Mesenchymal stem cell (in vitro differentiated cells and primary cell): Measurements from ENCODE around the gene TIGAR.

Source experiments
- DNase-seq: peaks from one replicate; pipeline ENCODE4 v3.0.0-alpha.2; 2013
- H2AFZ ChIP-seq: one replicate; pipeline ENCODE4 v1.6.1; 2013; ENCODE audit warnings: low read depth, mild to moderate bottlenecking, control low read depth, inconsistent platforms, low read length, moderate library complexity
- H2AK5ac ChIP-seq: 2 replicates; pipeline ENCODE4 v1.6.1; 2013; ENCODE audit warnings: low read length, moderate library complexity, mild to moderate bottlenecking, inconsistent platforms; ENCODE audit not compliant: severe bottlenecking
- H2BK120ac ChIP-seq: one replicate; pipeline ENCODE4 v1.6.1; 2013; ENCODE audit warnings: low read depth, mild to moderate bottlenecking, inconsistent platforms, low read length, moderate library complexity
- H2BK12ac ChIP-seq, 2 experiments: one replicate each; pipeline ENCODE4 v1.6.1; 2013; ENCODE audit warnings: inconsistent platforms in 2 of 2, low read length in 2 of 2, mild to moderate bottlenecking in 2 of 2, moderate library complexity in 2 of 2, control low read depth in 1 of 2
- H2BK15ac ChIP-seq: one replicate; pipeline ENCODE4 v1.6.1; 2013; ENCODE audit warnings: mild to moderate bottlenecking, low read depth, inconsistent platforms; ENCODE audit not compliant: poor library complexity, severe bottlenecking
- H2BK5ac ChIP-seq: 2 replicates; pipeline ENCODE4 v1.6.1; 2013; ENCODE audit warnings: low read depth, mild to moderate bottlenecking, low read length, control low read depth, inconsistent platforms; ENCODE audit not compliant: poor library complexity, severe bottlenecking
- H3K14ac ChIP-seq, 2 experiments: one replicate each; pipeline ENCODE4 v1.6.1; 2013; ENCODE audit warnings: inconsistent platforms in 2 of 2, low read length in 2 of 2, control low read depth in 1 of 2, mild to moderate bottlenecking in 1 of 2, moderate library complexity in 1 of 2
- H3K18ac ChIP-seq, 2 experiments: one replicate each; pipeline ENCODE4 v1.6.1; 2013; ENCODE audit warnings: inconsistent platforms in 2 of 2, low read length in 2 of 2, control low read depth in 1 of 2, low read depth in 1 of 2, mild to moderate bottlenecking in 1 of 2
- H3K23ac ChIP-seq, 2 experiments: one replicate each; pipeline ENCODE4 v1.6.1; 2013; ENCODE audit warnings: inconsistent platforms in 2 of 2, low read length in 2 of 2, mild to moderate bottlenecking in 2 of 2, moderate library complexity in 2 of 2, control low read depth in 1 of 2
- H3K27ac ChIP-seq: 2 replicates; pipeline ENCODE4 v1.5.1; 2013; ENCODE audit warnings: mild to moderate bottlenecking, moderate library complexity, low read length, control low read depth, inconsistent platforms; ENCODE audit not compliant: poor library complexity, severe bottlenecking
- H3K27me3 ChIP-seq, 2 experiments: 2 replicates each; pipeline versions ENCODE4 v1.6.1 to v1.7.0; 2013; ENCODE audit warnings: low read length in 2 of 2, mild to moderate bottlenecking in 2 of 2, moderate library complexity in 2 of 2, control low read depth in 1 of 2, inconsistent platforms in 1 of 2; ENCODE audit not compliant: control insufficient read depth in 1 of 2, insufficient read depth in 1 of 2
- H3K36me3 ChIP-seq, 2 experiments: 2 replicates each; pipeline versions ENCODE4 v1.6.1 to v1.7.0; 2013; ENCODE audit warnings: low read length in 2 of 2, control low read depth in 1 of 2, inconsistent platforms in 1 of 2, low read depth in 1 of 2, mild to moderate bottlenecking in 1 of 2; ENCODE audit not compliant: insufficient read depth in 2 of 2, control insufficient read depth in 1 of 2
- H3K4ac ChIP-seq, 2 experiments: one replicate each; pipeline ENCODE4 v1.6.1; 2013; ENCODE audit warnings: inconsistent platforms in 2 of 2, low read length in 2 of 2, mild to moderate bottlenecking in 2 of 2, moderate library complexity in 2 of 2, control low read depth in 1 of 2, low read depth in 1 of 2
- H3K4me1 ChIP-seq: 2 replicates; pipeline ENCODE4 v1.6.1; 2013; ENCODE audit warnings: low read depth, low read length, control low read depth; ENCODE audit not compliant: control insufficient read depth, insufficient read depth
- H3K4me2 ChIP-seq: 2 replicates; pipeline ENCODE4 v1.6.1; 2013; ENCODE audit warnings: low read length, mild to moderate bottlenecking, inconsistent platforms; ENCODE audit not compliant: poor library complexity, severe bottlenecking
- H3K4me3 ChIP-seq, 2 experiments: 2 replicates each; pipeline versions ENCODE4 v1.5.1 to v1.7.0; 2013; ENCODE audit warnings: low read length in 2 of 2, mild to moderate bottlenecking in 2 of 2, control low read depth in 1 of 2, low read depth in 1 of 2; ENCODE audit not compliant: insufficient read depth in 1 of 2
- H3K79me1 ChIP-seq: replicated peaks from 2 replicates; pipeline ENCODE4 v1.6.1; 2013; ENCODE audit warnings: mild to moderate bottlenecking, control low read depth, low read length, inconsistent platforms; ENCODE audit not compliant: poor library complexity, severe bottlenecking
- H3K9ac ChIP-seq: 2 replicates; pipeline ENCODE4 v1.7.0; 2013; ENCODE audit warnings: mild to moderate bottlenecking, low read length, moderate library complexity
- H3K9me3 ChIP-seq: 2 replicates; pipeline ENCODE4 v1.7.0; 2013; ENCODE audit warnings: mild to moderate bottlenecking, low read length; ENCODE audit not compliant: control insufficient read depth
- H4K8ac ChIP-seq: one replicate; pipeline ENCODE4 v1.6.1; 2013; ENCODE audit warnings: inconsistent platforms, mild to moderate bottlenecking, low read length, moderate library complexity
- H4K91ac ChIP-seq: one replicate; pipeline ENCODE4 v1.6.1; 2013; ENCODE audit warnings: mild to moderate bottlenecking, low read length, inconsistent platforms
- WGBS: methylation state at CpG from one replicate; pipeline ENCODE4 v1.1.7; 2013; ENCODE audit warnings: mixed read lengths; 5-methylcytosine and 5-hydroxymethylcytosine counted together

TIGAR gene

GRCh38 chr12:4372653-4373052, 51.6 kb downstream of the TIGAR start:
- 74% methylated on average over 1 of the region's 2 CpGs for WGBS
- no peaks in the 10 kb centered on the region for H3K79me1 ChIP-seq
- H3K4ac ChIP-seq, result no peak overlapping the region
- H2BK120ac ChIP-seq, result no peak overlapping the region
- H3K9ac ChIP-seq, result no peak overlapping the region
- H3K27ac ChIP-seq, result no peak overlapping the region
- no peak overlapping the region for H2BK15ac ChIP-seq
- no peak overlapping the region for H4K8ac ChIP-seq
- no peak for DNase-seq
- no peaks in the 10 kb centered on the region for H3K9me3 ChIP-seq
- no peak overlapping the region for H3K4me3 ChIP-seq
- no peak overlapping the region for H2BK5ac ChIP-seq
- H3K23ac ChIP-seq, result no peak overlapping the region
- no peak overlapping the region for H2AFZ ChIP-seq
- H3K18ac ChIP-seq, result no peak overlapping the region
- peaks cover 4 to 6% of the 10 kb centered on the region in 2 experiments for H3K27me3 ChIP-seq
- H3K4me2 ChIP-seq, result no peak overlapping the region
- H3K4me1 ChIP-seq, result no peaks in the 10 kb centered on the region
- no peak overlapping the region for H2AK5ac ChIP-seq
- no peak overlapping the region for H3K14ac ChIP-seq
- H4K91ac ChIP-seq, result no peak overlapping the region
- no peaks in the 10 kb centered on the region for H3K36me3 ChIP-seq
- no peak overlapping the region for H2BK12ac ChIP-seq

GRCh38 chr12:4375449-4375848, 54.4 kb downstream of the TIGAR start:
- no peak overlapping the region for H3K23ac ChIP-seq
- H2BK5ac ChIP-seq, result no peak overlapping the region
- no peaks in the 10 kb centered on the region for H3K36me3 ChIP-seq
- no peak overlapping the region for H3K14ac ChIP-seq
- H3K4me2 ChIP-seq, result no peak overlapping the region
- no peak overlapping the region for H3K27ac ChIP-seq
- H2BK15ac ChIP-seq, result no peak overlapping the region
- DNase-seq, result no peak
- no peak overlapping the region for H2BK120ac ChIP-seq
- no peak overlapping the region for H2AFZ ChIP-seq
- WGBS, result 84% methylated on average over 6 of the region's 6 CpGs
- H3K79me1 ChIP-seq, result no peaks in the 10 kb centered on the region
- no peak overlapping the region for H3K4ac ChIP-seq
- H3K9ac ChIP-seq, result no peak overlapping the region
- H4K91ac ChIP-seq, result no peak overlapping the region
- no peak overlapping the region for H4K8ac ChIP-seq
- no peak overlapping the region for H3K18ac ChIP-seq
- no peak overlapping the region for H3K4me3 ChIP-seq
- H3K9me3 ChIP-seq, result no peaks in the 10 kb centered on the region
- no peak overlapping the region for H2BK12ac ChIP-seq
- peaks cover 1% of the 10 kb centered on the region for H3K4me1 ChIP-seq
- peaks cover 19 to 29% of the 10 kb centered on the region in 2 experiments for H3K27me3 ChIP-seq
- H2AK5ac ChIP-seq, result no peak overlapping the region

DNA sequence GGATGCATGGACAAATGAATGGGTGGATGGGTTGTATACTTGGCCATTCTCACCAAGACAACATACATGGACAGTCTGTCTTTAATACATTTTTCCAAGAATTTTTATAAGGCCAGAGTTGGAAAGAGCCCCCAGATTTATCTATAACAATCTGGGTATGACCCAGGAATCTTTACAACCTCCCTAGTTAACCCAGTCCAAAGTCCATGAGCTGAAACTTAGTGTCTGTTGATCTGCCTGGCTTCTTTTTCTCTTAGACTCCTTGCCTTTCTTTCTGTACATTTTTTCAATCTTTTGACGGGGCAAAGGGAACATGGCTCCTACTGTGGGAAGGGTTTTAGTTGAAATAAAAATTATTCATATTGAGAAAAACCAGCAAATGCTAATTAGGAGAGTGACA, 57.8 kb downstream of the TIGAR start:
- H4K91ac ChIP-seq, result no peak overlapping the region
- no peak overlapping the region for H3K4me2 ChIP-seq
- no peak overlapping the region for H2AFZ ChIP-seq
- no peak overlapping the region for H3K14ac ChIP-seq
- no peak overlapping the region for H2AK5ac ChIP-seq
- H4K8ac ChIP-seq, result no peak overlapping the region
- no peaks in the 10 kb centered on the region for H3K9me3 ChIP-seq
- H3K23ac ChIP-seq, result no peak overlapping the region
- H2BK15ac ChIP-seq, result no peak overlapping the region
- no CpG with 5 or more reads among the region's 1 CpG for WGBS
- no peak overlapping the region for H3K18ac ChIP-seq
- no peak overlapping the region for H3K4me3 ChIP-seq
- H3K4me1 ChIP-seq, result peaks cover 1% of the 10 kb centered on the region
- no peaks in the 10 kb centered on the region for H3K79me1 ChIP-seq
- H3K27me3 ChIP-seq, result peaks cover 33 to 49% of the 10 kb centered on the region in 2 experiments
- no peak for DNase-seq
- H3K4ac ChIP-seq, result no peak overlapping the region
- no peak overlapping the region for H2BK12ac ChIP-seq
- H3K9ac ChIP-seq, result no peak overlapping the region
- H2BK120ac ChIP-seq, result no peak overlapping the region
- H3K27ac ChIP-seq, result no peak overlapping the region
- no peaks in the 10 kb centered on the region for H3K36me3 ChIP-seq
- no peak overlapping the region for H2BK5ac ChIP-seq

- 24% methylated on average over 7 of the region's 7 CpGs for WGBS
- no peak within 1 kb of the TSS for H2AK5ac ChIP-seq
Measured at GRCh38 chr12:4379405-4379804, 58.4 kb downstream of the TIGAR start, which contains the start of gene FGF23. FGF23 (minus strand) TSS chr12:4379712; CDS start chr12:4379582, 130 bp downstream.

More at GRCh38 chr12:4379405-4379804, 58.4 kb downstream of the TIGAR start, which contains the start of gene FGF23:
- Histone ChIP-seq H3K4me3 (no peak within 1 kb of the TSS), H2BK5ac (no peak within 1 kb of the TSS), H3K4me1 (peaks cover 1% of the 10 kb centered on the region), H3K4ac (no peak within 1 kb of the TSS), H2AFZ (no peak within 1 kb of the TSS), H3K27me3 (peaks cover 33 to 49% of the 10 kb centered on the region in 2 experiments), H3K27ac (no peak within 1 kb of the TSS), H3K9ac (no peak within 1 kb of the TSS), H3K4me2 (no peak within 1 kb of the TSS), H2BK12ac (no peak within 1 kb of the TSS), H3K14ac (no peak within 1 kb of the TSS), H3K18ac (no peak within 1 kb of the TSS), H3K23ac (no peak within 1 kb of the TSS), H4K91ac (no peak within 1 kb of the TSS), H3K36me3 (no peaks in the 10 kb centered on the region), H3K79me1 (no peaks in the 10 kb centered on the region), H4K8ac (no peak within 1 kb of the TSS), H3K9me3 (no peaks in the 10 kb centered on the region), H2BK120ac (no peak within 1 kb of the TSS), H2BK15ac (no peak within 1 kb of the TSS)
- peak; percentile 10 for DNase-seq
